Fibroblast of lung (primary cell): ENCODE measurements around the gene HMCES. TPM values are rescaled to one million over a fixed set of nuclear protein-coding genes. Genes with fewer than 3 reads are reported as not detected.

Experiments
- DNase-seq, 2 donors: peaks; one replicate each; pipeline versions ENCODE4 v3.0.0 to v3.0.0-alpha.2; 2010; ENCODE audit warnings: low read depth in 2 of 2
- H2AFZ ChIP-seq: 2 replicates; pipeline ENCODE4 v1.5.1; 2012; ENCODE audit warnings: low read length, control low read depth, inconsistent platforms
- H3K27ac ChIP-seq: 2 replicates; pipeline ENCODE4 v1.5.1; 2011; ENCODE audit warnings: low read length, control low read depth; ENCODE audit not compliant: insufficient read depth
- H3K27me3 ChIP-seq: 2 replicates; pipeline ENCODE4 v1.5.1; 2011; ENCODE audit warnings: mild to moderate bottlenecking, low read length; ENCODE audit not compliant: control insufficient read depth, insufficient read depth
- H3K36me3 ChIP-seq: 2 replicates; pipeline ENCODE4 v1.5.1; 2011; ENCODE audit warnings: low read length; ENCODE audit not compliant: control insufficient read depth, insufficient read depth
- H3K4me1 ChIP-seq: 2 replicates; pipeline ENCODE4 v1.5.1; 2011; ENCODE audit warnings: low read length; ENCODE audit not compliant: control insufficient read depth, insufficient read depth; ENCODE audit errors: extremely low read depth
- H3K4me2 ChIP-seq: 2 replicates; pipeline ENCODE4 v1.5.1; 2011; ENCODE audit warnings: low read length, control low read depth; ENCODE audit not compliant: insufficient read depth; ENCODE audit errors: extremely low read depth
- H3K4me3 ChIP-seq, 4 experiments: fragments of 200-600 bp in 1 of 4; sonication (generic) in 1 of 4; replicated peaks in 1 of 4; 2 replicates each; pipeline ENCODE4 v1.5.1; 2011 to 2016; ENCODE audit warnings: low read length in 4 of 4, low read depth in 3 of 4, mild to moderate bottlenecking in 3 of 4, control low read depth in 2 of 4, inconsistent platforms in 1 of 4, mixed read lengths in 1 of 4; ENCODE audit not compliant: insufficient read depth in 1 of 4; ENCODE audit errors: control extremely low read depth in 1 of 4
- H3K79me2 ChIP-seq: 2 replicates; pipeline ENCODE4 v1.5.1; 2012; ENCODE audit warnings: mild to moderate bottlenecking, low read length, inconsistent platforms; ENCODE audit not compliant: control insufficient read depth, insufficient read depth
- H3K9ac ChIP-seq: 2 replicates; pipeline ENCODE4 v1.5.1; 2011; ENCODE audit warnings: mild to moderate bottlenecking, low read length, control low read depth; ENCODE audit not compliant: insufficient read depth
- H3K9me3 ChIP-seq: 2 replicates; pipeline ENCODE4 v1.5.1; 2012; ENCODE audit warnings: low read depth, low read length; ENCODE audit not compliant: control insufficient read depth, insufficient read depth
- H4K20me1 ChIP-seq: 2 replicates; pipeline ENCODE4 v1.5.1; 2011; ENCODE audit warnings: low read length; ENCODE audit not compliant: control insufficient read depth, insufficient read depth; ENCODE audit errors: extremely low read depth
- EZH2 ChIP-seq: IDR thresholded peaks from 2 replicates; pipeline ENCODE4 v1.5.1; 2012; ENCODE audit warnings: low read length, control low read depth, mild to moderate bottlenecking; ENCODE audit errors: missing control alignments
- polyA plus RNA-seq, 2 donors: library from polyadenylated mRNA; depleted of rRNA in 1 of 2; stranded (reverse) in 1 of 2; unstranded in 1 of 2; fragments of >200 nt; gene quantifications; 2 replicates each; pipeline ENCODE4 v1.2.1, GENCODE V29; 2011 to 2012; ENCODE audit warnings: missing spikeins in 1 of 2
- total RNA-seq: library from RNA; depleted of rRNA; stranded (reverse); fragments of >200 nt; gene quantifications from 2 replicates; pipeline ENCODE4 v1.2.1, GENCODE V29; 2014
- TF ChIP-seq, protein P1 (sequence below), 2 donors: IDR thresholded peaks in 1 of 2; conservative IDR thresholded peaks in 1 of 2; 1 replicate in 1 of 2; 2 replicates in 1 of 2; pipeline ENCODE4 v1.5.1; 2011 to 2012; ENCODE audit warnings: low read length in 2 of 2, control low read depth in 1 of 2, inconsistent platforms in 1 of 2, low read depth in 1 of 2, mild to moderate bottlenecking in 1 of 2

HMCES gene
- total and polyA plus RNA-seq, 2 donors (not counting 1 experiment from before 2014, with no cell fraction given): 12.2 to 22.8 TPM

DNA sequence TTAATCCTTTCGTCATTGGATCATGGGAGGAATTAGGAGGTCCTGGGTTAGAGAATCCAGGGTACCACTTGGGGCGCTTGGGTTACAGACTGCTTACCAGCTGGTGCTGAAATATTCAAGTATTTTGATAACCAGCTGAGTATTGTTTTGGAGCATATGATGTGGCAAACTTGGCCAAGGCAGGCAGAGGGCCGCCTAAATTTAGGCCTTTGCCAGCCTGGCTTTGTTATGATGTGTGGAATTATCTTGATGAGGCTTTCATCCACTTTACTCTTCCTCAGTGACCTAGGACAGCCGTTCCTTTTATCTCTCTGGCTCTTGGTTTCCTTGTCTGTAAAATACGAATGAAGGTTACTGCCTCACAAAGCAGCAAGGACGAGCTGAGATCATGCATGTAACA lies 22.4 kb upstream of the HMCES start:
- TF ChIP-seq EZH2: no peak
- TF ChIP-seq, protein P1, sequence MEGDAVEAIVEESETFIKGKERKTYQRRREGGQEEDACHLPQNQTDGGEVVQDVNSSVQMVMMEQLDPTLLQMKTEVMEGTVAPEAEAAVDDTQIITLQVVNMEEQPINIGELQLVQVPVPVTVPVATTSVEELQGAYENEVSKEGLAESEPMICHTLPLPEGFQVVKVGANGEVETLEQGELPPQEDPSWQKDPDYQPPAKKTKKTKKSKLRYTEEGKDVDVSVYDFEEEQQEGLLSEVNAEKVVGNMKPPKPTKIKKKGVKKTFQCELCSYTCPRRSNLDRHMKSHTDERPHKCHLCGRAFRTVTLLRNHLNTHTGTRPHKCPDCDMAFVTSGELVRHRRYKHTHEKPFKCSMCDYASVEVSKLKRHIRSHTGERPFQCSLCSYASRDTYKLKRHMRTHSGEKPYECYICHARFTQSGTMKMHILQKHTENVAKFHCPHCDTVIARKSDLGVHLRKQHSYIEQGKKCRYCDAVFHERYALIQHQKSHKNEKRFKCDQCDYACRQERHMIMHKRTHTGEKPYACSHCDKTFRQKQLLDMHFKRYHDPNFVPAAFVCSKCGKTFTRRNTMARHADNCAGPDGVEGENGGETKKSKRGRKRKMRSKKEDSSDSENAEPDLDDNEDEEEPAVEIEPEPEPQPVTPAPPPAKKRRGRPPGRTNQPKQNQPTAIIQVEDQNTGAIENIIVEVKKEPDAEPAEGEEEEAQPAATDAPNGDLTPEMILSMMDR (conservative IDR thresholded peaks at IDR 0.05 in 1 of 2, IDR thresholded peaks at IDR 0.05 in 1 of 2; ENCODE audit: low read depth in 1 of 2, low read length in 2 of 2): no peak
- Histone ChIP-seq H3K9me3 (no peaks in the 10 kb centered on the region), H3K4me3 (no peak overlapping the region), H3K36me3 (peaks cover 55% of the 10 kb centered on the region), H3K27me3 (no peaks in the 10 kb centered on the region), H4K20me1 (peaks cover 2% of the 10 kb centered on the region), H3K27ac (no peak overlapping the region), H3K4me1 (peaks cover 10% of the 10 kb centered on the region), H3K4me2 (no peak overlapping the region), H3K9ac (no peak overlapping the region), H3K79me2 (peaks cover 29% of the 10 kb centered on the region), H2AFZ (no peak overlapping the region)
- DNase-seq: no peak

DNA sequence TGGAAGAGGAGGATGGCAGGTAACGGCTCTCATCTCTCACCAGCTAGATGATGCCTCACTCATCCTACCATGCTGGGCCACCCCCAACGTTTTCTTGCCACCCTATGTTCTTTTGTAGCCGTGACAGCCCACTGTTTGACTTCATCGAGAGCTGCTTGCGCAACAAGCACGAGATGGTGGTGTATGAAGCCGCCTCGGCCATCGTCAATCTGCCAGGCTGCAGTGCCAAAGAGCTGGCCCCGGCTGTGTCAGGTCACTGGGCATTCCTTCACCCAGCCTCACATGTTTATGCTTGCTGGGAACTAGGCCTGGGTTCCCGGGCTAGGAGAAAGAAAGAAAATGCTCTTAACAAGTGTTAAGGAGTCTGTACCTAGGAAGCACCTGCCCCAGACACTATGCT lies 21.1 kb upstream of the HMCES start:
- Histone ChIP-seq H3K4me1 (peaks cover 9% of the 10 kb centered on the region), H3K4me3 (no peak overlapping the region), H3K36me3 (peaks cover 55% of the 10 kb centered on the region), H3K9me3 (no peaks in the 10 kb centered on the region), H3K79me2 (peaks cover 19% of the 10 kb centered on the region), H4K20me1 (peaks cover 2% of the 10 kb centered on the region), H3K4me2 (no peak overlapping the region), H3K27me3 (no peaks in the 10 kb centered on the region), H3K27ac (no peak overlapping the region), H2AFZ (no peak overlapping the region), H3K9ac (no peak overlapping the region)
- TF ChIP-seq, protein P1 (conservative IDR thresholded peaks at IDR 0.05 in 1 of 2, IDR thresholded peaks at IDR 0.05 in 1 of 2; ENCODE audit: low read depth in 1 of 2, low read length in 2 of 2): no peak
- no peak for TF ChIP-seq EZH2
- DNase-seq: no peak

- no peak for DNase-seq
- Histone ChIP-seq H3K27ac (no peak overlapping the region), H3K36me3 (peaks cover 61% of the 10 kb centered on the region), H4K20me1 (peaks cover 2% of the 10 kb centered on the region), H2AFZ (no peak overlapping the region), H3K4me3 (no peak overlapping the region), H3K27me3 (no peaks in the 10 kb centered on the region), H3K4me2 (no peak overlapping the region), H3K9me3 (no peaks in the 10 kb centered on the region), H3K79me2 (peaks cover 11% of the 10 kb centered on the region), H3K9ac (no peak overlapping the region), H3K4me1 (no peaks in the 10 kb centered on the region)
- TF ChIP-seq, protein P1 (conservative IDR thresholded peaks at IDR 0.05 in 1 of 2, IDR thresholded peaks at IDR 0.05 in 1 of 2; ENCODE audit: low read depth in 1 of 2, low read length in 2 of 2): no peak
- no peak for TF ChIP-seq EZH2
These were observed 18.8 kb upstream of the HMCES start for GRCh38 chr3:129259612-129260477.
